GM21786 (cell line): ENCODE measurements around the gene AATK.
"Not testable (repeated sequence)": the region's sequence is repeated elsewhere in the genome, so short reads cannot be mapped to it uniquely, and the experiment has no call there.

Experiments
- ATAC-seq: cut with Tn5 transposase; IDR thresholded peaks from one replicate; pipeline ENCODE4 v1.9.1; 2021; ENCODE audit not compliant: unreplicated experiment

The AATK gene

DNA sequence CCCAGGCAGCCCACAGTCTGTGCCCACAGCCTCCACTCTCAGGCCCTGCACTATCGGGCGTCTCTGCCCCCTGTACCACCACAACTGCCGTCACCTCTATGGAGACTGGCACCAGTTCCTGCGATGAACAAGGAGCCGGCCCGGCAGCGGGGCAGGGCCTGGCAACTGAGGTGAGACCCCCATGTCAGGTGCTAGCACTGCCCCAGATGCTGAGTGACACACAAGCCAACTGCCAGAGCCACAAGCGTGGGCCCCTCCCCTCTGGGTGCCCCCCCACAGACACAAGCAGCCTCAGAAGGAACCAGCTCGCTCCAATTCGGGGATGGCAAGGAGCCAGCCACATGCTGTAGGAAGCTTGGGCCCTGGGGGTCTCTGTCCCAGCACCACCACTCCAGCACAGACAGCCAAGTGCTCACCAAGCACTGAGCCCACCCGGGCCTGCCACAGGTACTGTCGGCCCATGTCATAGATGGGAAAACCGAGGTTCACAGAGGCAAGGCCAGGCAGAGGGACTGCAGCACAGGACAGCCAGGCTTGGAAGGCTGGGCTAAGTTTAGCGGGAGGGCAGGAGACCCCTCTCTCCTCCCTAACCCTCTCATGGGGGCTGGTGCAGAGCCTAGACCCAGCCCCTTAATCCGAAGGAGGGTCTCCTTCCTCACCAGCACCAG lies 2.2 kb downstream of the AATK start:
- no peak for ATAC-seq

DNA sequence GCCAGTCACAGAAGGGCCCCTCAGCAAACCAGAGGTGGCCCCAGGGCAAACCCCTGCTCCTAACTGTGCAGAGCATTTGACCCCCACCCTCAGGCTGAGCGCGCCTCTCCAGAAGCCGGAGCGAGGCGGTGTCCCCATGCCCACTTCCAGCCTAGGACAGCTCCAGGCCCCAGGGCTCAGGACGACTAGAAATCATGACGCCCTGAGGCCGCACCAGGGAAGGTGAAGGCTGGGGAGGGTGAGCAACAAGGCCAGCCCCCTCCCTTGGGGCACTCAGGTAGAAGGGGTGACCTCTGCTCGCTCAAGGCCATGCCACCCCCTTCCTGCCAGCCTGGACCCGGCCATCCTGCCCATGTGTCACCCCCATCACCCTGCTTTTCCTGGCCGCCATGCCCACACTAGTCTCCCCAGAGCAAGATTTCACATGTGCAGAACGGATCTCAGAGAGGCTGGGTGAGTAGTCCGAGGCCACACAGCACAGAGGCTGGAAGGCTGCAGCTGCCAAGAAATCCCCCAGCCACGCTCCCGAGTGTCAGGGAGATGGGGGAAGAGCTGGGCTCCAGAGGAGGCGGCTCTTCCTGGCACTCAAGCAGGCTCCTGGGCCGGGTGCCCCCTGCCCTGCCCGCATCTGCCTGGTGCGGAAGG lies 2.8 kb downstream of the AATK start:
- no peak for ATAC-seq

GRCh38 chr17:81162491-81162890 lies 3.5 kb downstream of the AATK start:
- no peak for ATAC-seq

DNA sequence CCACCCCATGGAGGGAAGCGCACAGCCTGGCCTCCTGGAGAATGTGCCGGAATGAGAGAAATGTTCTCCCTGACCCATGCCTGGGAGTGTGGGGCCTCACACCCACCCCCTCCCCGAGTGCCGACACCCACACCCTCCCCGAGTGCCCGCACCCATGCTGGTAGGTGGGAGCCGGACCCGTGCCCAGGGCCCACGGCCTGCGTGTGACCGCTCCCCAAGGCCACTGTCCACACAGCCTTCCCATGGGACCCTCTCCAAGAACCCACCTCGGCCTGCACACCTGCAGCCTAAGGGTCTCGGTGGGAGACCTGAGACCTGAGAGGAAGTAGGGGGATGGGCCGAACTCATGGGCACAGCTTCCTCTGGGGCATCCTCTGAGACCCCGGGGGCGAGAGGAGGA lies 4.0 kb downstream of the AATK start:
- no peak for ATAC-seq

DNA sequence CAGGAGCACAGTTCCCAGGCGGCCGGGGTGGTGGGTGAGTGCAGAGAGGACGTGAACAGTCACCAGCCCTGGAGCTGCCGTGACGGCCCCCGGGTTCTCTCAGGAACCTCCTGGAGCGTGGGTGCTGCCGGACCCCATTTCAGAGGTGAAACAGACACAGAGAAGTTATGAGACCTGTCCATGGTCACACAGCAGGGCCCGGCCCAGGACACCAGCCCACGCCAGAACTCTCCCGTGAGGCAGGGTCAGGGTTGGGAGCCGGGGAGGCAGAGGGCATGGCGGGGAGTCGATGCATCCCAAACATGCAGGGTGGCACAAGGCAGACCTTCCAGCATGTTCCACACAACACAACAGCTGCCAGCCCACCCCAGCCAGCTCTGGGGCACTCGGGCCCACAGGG lies 4.5 kb downstream of the AATK start:
- ATAC-seq = no peak

DNA sequence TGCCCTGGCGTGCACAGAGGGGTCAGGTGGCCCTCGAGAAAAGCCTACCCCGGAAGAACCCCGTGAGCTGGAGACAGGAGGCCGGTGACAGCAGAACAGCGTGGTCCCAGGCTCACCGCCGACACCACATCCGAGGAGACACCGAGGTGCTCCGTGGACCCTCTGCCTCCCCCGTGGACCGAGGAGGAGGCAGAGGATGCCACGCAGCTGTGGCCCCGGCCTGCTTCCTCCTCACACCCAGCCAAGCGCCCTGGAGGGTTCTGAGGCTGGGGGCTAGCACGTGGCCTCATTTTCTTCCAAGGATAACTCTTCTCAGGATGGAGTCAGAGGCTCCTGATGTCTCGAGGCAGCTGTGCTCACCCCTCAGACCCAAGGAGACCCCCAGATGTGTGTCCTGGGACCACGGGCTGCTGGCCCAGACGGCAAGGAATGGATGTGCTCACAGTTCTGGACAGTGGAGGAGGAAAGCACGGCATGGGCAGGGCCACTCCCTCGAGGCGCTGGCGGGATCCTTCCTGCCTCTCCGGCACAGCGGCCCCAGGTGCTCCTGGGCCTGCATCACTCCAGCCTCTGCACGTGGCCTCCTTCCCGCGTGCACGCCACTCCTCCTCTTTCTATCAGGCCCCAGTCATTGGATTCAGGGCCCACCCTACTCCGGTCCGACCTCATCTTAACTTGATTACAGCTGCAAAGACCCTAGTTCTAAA lies 5.1 kb downstream of the AATK start:
- no peak for ATAC-seq

DNA sequence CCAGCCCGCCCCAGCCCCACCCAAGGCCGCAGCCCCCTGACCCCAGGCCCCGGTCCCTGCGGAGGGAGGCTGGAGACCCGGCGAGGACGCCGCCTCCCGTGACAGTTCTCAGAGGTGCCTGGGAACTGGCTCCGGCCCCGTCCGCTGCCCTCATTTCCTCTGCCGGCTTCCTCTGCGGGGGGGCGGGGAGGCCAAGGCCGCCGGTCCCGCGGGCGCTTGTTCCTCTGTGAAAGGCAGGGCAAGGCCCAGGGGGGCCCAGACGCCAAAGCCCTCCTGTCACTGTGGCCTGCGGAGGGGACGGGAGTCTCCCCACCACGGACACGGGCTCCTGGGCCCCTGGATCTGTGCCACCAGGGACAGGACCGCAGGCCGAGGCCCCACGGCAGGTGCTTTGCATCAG lies 5.7 kb downstream of the AATK start:
- no peak for ATAC-seq

GRCh38 chr17:81159611-81160265 lies 6.3 kb downstream of the AATK start:
- no peak for ATAC-seq

DNA sequence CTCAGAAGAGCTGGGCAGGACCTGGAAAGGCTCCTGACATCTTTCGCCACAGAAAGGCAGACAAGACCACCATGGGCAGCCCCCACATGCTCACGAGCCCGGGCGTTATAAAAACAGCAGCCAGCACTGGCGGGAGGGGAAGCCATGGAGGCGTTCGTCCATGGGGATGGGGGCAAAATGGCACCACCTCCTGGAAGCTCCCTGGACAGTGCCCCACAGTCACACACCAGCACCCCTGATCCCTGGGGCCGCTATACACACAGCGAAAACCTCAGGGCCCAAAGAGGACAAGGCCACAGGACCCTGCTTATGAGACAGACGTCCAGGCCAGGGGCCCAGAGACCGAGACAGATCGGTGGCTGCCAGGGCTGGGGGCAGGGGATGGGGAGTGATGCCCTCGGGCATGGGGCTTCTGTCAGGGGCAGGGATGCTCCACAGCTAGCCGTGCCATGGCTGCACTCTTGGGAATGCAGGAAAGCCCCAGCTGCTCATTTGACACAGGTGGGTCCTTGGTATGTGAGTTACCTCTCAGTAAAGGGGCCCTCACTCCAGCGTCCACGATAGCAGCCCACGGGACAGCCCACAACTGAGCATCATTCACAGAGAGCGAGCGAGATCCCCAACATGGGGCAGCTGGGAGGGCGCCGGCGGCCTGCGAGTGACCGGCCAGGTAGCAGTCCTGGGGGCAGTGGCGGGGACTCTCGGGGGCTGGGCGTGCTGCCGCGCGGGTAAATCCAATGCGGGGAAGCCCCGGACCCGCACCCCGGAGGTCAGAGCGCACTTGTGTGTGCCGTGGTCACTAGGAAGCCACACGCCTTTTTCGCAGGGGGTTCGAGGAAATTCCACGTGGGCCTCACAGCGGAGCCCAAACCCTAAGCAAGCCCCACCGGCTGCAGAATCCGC lies 7.1 kb downstream of the AATK start:
- no peak for ATAC-seq

DNA sequence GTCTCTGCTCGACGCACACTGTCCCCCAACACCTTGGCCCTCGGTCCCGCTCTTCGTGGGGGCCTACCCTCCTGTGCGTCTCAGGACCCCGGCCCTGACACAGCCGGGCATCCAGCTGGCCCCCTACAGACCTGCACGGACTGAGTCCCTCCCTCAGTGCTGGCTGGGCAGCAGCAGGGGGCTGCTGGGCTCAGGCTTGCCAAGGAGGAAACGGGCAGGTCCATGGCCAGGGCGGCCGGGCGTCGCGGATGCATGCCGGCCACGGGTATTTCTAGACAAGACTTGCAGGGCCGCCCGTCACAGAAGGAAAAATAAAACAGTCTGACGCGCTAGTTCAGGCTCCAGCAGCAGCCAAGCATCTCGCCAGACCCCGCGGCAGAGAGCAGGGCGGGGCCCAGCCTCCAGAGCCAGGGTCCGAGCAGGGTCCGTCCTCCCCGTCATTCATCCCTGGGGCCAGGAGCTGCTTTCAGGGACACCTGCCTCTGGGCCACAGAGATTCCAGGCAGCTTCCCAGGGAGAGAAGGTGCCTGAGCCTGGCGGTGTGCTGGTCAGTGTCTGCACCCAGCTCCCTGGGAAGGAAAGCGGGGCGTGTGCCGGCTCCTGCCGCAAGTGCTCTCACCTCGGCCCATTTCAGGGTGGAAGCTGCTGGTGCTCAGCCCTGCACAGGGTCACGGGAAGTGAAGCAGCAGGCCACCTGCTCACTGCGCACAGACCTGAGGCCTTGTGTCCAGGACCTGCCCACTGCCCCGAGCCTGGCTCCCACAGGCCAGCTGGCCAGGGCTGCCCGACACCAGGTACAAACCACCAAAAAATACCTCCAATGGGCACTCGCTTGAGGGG lies 8.0 kb downstream of the AATK start:
- no peak for ATAC-seq

GRCh38 chr17:81156866-81157805 lies 8.9 kb downstream of the AATK start:
- no peak for ATAC-seq

- ATAC-seq = no peak
These were observed 11.1 kb downstream of the AATK start for GRCh38 chr17:81154961-81155360.

- not testable (repeated sequence) for ATAC-seq
These were observed 12.0 kb downstream of the AATK start for GRCh38 chr17:81154016-81154415.

GRCh38 chr17:81153340-81153803 lies 12.6 kb downstream of the AATK start:
- ATAC-seq = no peak

DNA sequence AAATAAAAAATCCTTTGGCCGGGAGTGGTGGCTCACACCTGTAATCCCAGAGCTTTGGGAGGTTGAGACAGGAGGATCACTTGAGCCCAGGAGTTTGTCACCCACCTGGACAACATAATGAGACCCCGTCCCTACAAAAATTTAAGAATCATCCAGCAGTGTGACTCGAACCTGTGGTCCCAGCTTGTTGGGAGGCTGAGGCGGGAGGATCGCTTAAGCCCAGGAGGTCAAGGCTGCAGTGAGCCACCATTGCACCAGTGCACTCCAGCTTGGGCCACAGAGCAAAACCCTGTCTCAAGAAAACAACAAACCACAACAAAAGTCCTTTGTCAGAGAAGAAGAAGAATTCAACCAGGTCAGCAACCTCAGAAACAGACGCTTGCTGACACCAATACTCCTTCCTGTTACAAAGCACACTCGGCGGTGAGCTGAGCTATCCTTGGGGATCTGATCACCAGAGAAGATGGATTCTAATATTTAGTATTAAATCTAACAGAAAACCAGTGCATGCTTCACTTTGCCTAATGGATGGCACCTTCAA lies 13.7 kb downstream of the AATK start:
- no peak for ATAC-seq

DNA sequence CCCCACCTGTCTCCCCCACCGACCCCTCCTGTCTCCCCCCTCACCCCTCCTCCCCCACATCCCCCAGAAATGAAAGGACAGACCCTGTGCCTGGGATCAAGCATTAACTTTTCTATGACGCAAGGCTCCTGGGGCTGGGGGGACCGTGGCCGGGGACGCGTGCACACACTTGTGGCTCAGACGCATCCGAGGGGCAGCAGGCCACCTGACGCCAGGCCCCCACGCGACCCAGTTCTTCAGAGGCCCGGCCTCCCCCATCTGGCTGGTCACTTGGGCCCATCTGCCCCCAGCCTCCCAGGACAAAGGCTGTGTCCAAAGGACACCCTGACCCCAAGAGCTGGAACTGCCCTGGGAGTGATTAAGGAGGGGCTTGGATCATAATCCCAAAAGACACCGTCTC lies 14.7 kb downstream of the AATK start:
- no peak for ATAC-seq

GRCh38 chr17:81150377-81151077 lies 15.5 kb downstream of the AATK start:
- ATAC-seq = no peak
